KMS-11 (cell line): ENCODE results near the gene FRYL.

Experiments
- H2AFZ ChIP-seq: fragments of 200-600 bp; sonication (generic); 2 replicates; pipeline ENCODE4 v1.6.1; 2016; ENCODE audit warnings: antibody characterized with exemption, mixed run types, low read depth
- H3K27ac ChIP-seq: fragments of 200-600 bp; sonication (generic); 2 replicates; pipeline ENCODE4 v1.6.1; 2016; ENCODE audit warnings: mild to moderate bottlenecking, mixed run types
- H3K27me3 ChIP-seq: fragments of 200-600 bp; sonication (generic); 2 replicates; pipeline ENCODE4 v1.6.1; 2017; ENCODE audit warnings: mild to moderate bottlenecking, low read depth, mixed run types, moderate library complexity; ENCODE audit not compliant: insufficient read depth
- H3K36me3 ChIP-seq: fragments of 200-600 bp; sonication (generic); 2 replicates; pipeline ENCODE4 v1.6.1; 2017; ENCODE audit warnings: mild to moderate bottlenecking, mixed run types; ENCODE audit not compliant: insufficient read depth
- H3K4me1 ChIP-seq: fragments of 200-600 bp; sonication (generic); 2 replicates; pipeline ENCODE4 v1.6.1; 2016; ENCODE audit warnings: mild to moderate bottlenecking, low read depth, mixed run types; ENCODE audit not compliant: poor library complexity, severe bottlenecking
- H3K4me2 ChIP-seq: fragments of 200-600 bp; sonication (generic); 2 replicates; pipeline ENCODE4 v1.7.0; 2016; ENCODE audit warnings: mild to moderate bottlenecking, mixed run types
- H3K4me3 ChIP-seq: fragments of 200-600 bp; sonication (generic); IDR thresholded peaks from 2 replicates; pipeline ENCODE4 v1.6.1; 2017; ENCODE audit warnings: low read depth, low read length, mixed read lengths; ENCODE audit not compliant: insufficient read depth
- H3K79me2 ChIP-seq: fragments of 200-600 bp; sonication (generic); 2 replicates; pipeline ENCODE4 v1.6.1; 2016; ENCODE audit warnings: low read depth, mixed run types; ENCODE audit not compliant: insufficient read depth
- H3K9ac ChIP-seq: fragments of 200-600 bp; sonication (generic); 2 replicates; pipeline ENCODE4 v1.6.1; 2016; ENCODE audit warnings: mild to moderate bottlenecking, mixed run types
- H4K20me1 ChIP-seq: fragments of 200-600 bp; sonication (generic); 2 replicates; pipeline ENCODE4 v1.6.1; 2016; ENCODE audit warnings: mild to moderate bottlenecking, mixed run types; ENCODE audit not compliant: insufficient read depth
- TF ChIP-seq, protein P1 (sequence below): fragments of 200-600 bp; sonication (generic); conservative IDR thresholded peaks from 2 replicates; pipeline ENCODE4 v1.6.1; 2017; ENCODE audit warnings: low read depth, mild to moderate bottlenecking, antibody characterized with exemption, low read length, moderate library complexity, mixed read lengths

Gene FRYL

GRCh38 chr4:48470570-48470969, 309.5 kb downstream of the FRYL start:
- no peaks in the 10 kb centered on the region for H3K79me2 ChIP-seq
- H3K27me3 ChIP-seq, result no peaks in the 10 kb centered on the region
- H3K4me2 ChIP-seq, result peak overlapping the region; percentile 14
- H3K36me3 ChIP-seq, result no peaks in the 10 kb centered on the region
- H4K20me1 ChIP-seq, result no peaks in the 10 kb centered on the region
- H3K9ac ChIP-seq, result no peak overlapping the region
- TF ChIP-seq, protein P1, sequence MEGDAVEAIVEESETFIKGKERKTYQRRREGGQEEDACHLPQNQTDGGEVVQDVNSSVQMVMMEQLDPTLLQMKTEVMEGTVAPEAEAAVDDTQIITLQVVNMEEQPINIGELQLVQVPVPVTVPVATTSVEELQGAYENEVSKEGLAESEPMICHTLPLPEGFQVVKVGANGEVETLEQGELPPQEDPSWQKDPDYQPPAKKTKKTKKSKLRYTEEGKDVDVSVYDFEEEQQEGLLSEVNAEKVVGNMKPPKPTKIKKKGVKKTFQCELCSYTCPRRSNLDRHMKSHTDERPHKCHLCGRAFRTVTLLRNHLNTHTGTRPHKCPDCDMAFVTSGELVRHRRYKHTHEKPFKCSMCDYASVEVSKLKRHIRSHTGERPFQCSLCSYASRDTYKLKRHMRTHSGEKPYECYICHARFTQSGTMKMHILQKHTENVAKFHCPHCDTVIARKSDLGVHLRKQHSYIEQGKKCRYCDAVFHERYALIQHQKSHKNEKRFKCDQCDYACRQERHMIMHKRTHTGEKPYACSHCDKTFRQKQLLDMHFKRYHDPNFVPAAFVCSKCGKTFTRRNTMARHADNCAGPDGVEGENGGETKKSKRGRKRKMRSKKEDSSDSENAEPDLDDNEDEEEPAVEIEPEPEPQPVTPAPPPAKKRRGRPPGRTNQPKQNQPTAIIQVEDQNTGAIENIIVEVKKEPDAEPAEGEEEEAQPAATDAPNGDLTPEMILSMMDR, result no peak
- peaks cover 17% of the 10 kb centered on the region for H3K4me1 ChIP-seq
- H3K4me3 ChIP-seq, result no peak overlapping the region
- peak overlapping the region; percentile 40; the same call in 1 of the 2 replicates for H2AFZ ChIP-seq
- peak overlapping the region; percentile 3; the same call in 1 of the 2 replicates for H3K27ac ChIP-seq

DNA sequence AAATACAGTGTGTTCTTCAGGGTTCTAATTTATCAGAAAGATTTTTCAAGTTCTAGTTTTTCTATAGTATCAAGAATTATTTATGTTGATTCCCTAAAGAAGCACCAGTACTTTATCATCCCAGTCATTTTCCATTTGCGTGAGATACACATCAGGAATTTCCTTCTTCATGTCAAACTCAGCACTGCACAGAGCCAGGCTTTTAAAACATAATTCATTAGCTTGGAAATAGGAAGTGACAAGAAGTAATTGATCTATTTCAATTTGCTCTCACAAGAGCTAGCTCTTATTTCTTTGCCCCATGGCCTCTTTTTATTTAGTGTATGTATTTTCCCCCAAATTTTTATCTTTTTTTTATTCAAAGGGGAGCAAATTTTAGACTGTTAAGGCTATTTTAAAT, 309.9 kb downstream of the FRYL start:
- peak overlapping the region; percentile 14 for H3K4me2 ChIP-seq
- no peak overlapping the region for H3K4me3 ChIP-seq
- no peaks in the 10 kb centered on the region for H3K27me3 ChIP-seq
- H3K9ac ChIP-seq, result no peak overlapping the region
- no peak overlapping the region for H2AFZ ChIP-seq
- no peaks in the 10 kb centered on the region for H3K79me2 ChIP-seq
- H3K27ac ChIP-seq, result peak overlapping the region; percentile 3; the same call in 1 of the 2 replicates
- H4K20me1 ChIP-seq, result no peaks in the 10 kb centered on the region
- TF ChIP-seq, protein P1, result no peak
- H3K4me1 ChIP-seq, result peaks cover 17% of the 10 kb centered on the region
- no peaks in the 10 kb centered on the region for H3K36me3 ChIP-seq

- TF ChIP-seq, protein P1, result no peak
- no peak overlapping the region for H3K27ac ChIP-seq
- no peaks in the 10 kb centered on the region for H4K20me1 ChIP-seq
- H3K27me3 ChIP-seq, result no peaks in the 10 kb centered on the region
- peaks cover 17% of the 10 kb centered on the region for H3K4me1 ChIP-seq
- H2AFZ ChIP-seq, result no peak overlapping the region
- no peak overlapping the region for H3K4me2 ChIP-seq
- H3K79me2 ChIP-seq, result no peaks in the 10 kb centered on the region
- H3K36me3 ChIP-seq, result no peaks in the 10 kb centered on the region
- no peak overlapping the region for H3K4me3 ChIP-seq
- no peak overlapping the region for H3K9ac ChIP-seq
These were observed 312.2 kb downstream of the FRYL start for GRCh38 chr4:48467891-48468290.

DNA sequence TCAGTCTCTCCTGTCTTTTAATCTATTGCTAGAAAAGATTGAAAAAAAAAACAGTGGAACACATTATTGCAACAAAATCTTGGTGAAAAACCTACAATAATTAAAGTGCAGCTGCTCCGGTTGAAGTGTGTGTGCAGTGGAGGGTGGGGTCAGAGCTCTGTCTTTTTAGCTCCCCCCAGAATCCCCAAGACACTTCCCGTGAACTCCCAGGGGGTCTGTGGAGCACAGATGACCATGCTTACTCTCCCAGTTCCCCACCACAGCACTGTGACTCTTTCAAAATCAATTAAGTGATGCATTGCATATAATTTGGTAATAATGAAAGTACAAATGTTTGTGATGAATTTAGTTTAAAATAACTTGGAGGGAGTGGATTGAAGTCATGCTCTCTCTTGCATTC, 312.6 kb downstream of the FRYL start:
- Histone ChIP-seq H3K4me1 (peaks cover 17% of the 10 kb centered on the region), H3K79me2 (no peaks in the 10 kb centered on the region), H3K4me3 (no peak overlapping the region), H4K20me1 (no peaks in the 10 kb centered on the region), H3K36me3 (no peaks in the 10 kb centered on the region), H3K27ac (no peak overlapping the region), H2AFZ (no peak overlapping the region), H3K9ac (no peak overlapping the region), H3K27me3 (no peaks in the 10 kb centered on the region), H3K4me2 (no peak overlapping the region)
- TF ChIP-seq, protein P1, result no peak
